ENCODE results near the gene ZNF689. TPM values are rescaled to one million over a fixed set of nuclear protein-coding genes. Genes with fewer than 3 reads are reported as not detected.

Gene ZNF689
- total and polyA plus RNA-seq, 2 of the 13 experiments (the other 11 are each of a cell fraction or from before 2014, with no cell fraction given) = 9.7 to 19.5 TPM

DNA sequence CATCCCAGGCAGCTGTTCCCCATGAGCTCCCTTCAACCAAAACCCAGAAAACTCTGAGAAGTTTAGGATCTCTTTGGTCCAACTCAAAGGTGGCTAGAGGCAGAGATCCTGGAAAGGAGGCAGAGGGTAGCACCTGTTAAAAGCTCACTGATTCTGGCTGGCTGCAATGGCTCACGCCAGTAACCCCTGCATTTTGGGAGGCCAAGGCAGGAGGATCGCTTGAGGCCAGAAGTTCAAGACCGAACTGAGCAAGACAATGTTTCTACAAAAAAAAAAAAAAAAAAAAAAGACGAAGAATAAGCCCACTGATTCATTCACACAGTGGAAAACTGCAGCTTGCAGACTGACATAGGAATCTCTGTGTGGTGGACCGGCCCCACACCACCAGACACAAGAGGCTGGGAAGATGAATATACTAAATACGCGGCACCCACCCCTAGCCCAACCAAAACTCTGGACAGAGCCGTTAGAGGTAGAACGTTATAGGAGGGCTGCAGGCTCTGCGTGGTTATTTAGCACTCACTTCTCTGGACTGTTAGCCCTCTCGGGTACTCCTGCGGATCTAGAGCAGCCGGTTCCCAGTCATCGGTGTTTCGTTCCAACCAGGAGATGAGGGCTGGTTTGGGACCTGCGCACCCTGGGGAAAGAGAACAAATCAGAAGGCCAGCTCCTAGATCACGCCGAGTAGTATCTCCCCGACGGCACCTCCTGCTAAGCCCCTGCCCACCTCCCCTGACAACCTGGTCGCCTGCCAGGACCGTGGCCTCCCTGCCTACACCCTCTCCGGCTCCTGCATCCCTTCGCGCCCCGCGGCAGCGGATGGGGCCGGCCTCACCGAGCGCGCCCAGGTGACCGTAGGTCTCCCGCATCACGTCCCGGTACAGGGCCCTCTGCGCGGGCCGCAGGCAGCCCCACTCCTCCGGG is 925 bp downstream of the ZNF689 start (continued):
- TF ChIP-seq, protein P1, sequence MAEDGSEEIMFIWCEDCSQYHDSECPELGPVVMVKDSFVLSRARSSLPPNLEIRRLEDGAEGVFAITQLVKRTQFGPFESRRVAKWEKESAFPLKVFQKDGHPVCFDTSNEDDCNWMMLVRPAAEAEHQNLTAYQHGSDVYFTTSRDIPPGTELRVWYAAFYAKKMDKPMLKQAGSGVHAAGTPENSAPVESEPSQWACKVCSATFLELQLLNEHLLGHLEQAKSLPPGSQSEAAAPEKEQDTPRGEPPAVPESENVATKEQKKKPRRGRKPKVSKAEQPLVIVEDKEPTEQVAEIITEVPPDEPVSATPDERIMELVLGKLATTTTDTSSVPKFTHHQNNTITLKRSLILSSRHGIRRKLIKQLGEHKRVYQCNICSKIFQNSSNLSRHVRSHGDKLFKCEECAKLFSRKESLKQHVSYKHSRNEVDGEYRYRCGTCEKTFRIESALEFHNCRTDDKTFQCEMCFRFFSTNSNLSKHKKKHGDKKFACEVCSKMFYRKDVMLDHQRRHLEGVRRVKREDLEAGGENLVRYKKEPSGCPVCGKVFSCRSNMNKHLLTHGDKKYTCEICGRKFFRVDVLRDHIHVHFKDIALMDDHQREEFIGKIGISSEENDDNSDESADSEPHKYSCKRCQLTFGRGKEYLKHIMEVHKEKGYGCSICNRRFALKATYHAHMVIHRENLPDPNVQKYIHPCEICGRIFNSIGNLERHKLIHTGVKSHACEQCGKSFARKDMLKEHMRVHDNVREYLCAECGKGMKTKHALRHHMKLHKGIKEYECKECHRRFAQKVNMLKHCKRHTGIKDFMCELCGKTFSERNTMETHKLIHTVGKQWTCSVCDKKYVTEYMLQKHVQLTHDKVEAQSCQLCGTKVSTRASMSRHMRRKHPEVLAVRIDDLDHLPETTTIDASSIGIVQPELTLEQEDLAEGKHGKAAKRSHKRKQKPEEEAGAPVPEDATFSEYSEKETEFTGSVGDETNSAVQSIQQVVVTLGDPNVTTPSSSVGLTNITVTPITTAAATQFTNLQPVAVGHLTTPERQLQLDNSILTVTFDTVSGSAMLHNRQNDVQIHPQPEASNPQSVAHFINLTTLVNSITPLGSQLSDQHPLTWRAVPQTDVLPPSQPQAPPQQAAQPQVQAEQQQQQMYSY (CRISPR knock-in tag; IDR thresholded peaks at IDR 0.05) = no peak
- TF ChIP-seq, protein P2, sequence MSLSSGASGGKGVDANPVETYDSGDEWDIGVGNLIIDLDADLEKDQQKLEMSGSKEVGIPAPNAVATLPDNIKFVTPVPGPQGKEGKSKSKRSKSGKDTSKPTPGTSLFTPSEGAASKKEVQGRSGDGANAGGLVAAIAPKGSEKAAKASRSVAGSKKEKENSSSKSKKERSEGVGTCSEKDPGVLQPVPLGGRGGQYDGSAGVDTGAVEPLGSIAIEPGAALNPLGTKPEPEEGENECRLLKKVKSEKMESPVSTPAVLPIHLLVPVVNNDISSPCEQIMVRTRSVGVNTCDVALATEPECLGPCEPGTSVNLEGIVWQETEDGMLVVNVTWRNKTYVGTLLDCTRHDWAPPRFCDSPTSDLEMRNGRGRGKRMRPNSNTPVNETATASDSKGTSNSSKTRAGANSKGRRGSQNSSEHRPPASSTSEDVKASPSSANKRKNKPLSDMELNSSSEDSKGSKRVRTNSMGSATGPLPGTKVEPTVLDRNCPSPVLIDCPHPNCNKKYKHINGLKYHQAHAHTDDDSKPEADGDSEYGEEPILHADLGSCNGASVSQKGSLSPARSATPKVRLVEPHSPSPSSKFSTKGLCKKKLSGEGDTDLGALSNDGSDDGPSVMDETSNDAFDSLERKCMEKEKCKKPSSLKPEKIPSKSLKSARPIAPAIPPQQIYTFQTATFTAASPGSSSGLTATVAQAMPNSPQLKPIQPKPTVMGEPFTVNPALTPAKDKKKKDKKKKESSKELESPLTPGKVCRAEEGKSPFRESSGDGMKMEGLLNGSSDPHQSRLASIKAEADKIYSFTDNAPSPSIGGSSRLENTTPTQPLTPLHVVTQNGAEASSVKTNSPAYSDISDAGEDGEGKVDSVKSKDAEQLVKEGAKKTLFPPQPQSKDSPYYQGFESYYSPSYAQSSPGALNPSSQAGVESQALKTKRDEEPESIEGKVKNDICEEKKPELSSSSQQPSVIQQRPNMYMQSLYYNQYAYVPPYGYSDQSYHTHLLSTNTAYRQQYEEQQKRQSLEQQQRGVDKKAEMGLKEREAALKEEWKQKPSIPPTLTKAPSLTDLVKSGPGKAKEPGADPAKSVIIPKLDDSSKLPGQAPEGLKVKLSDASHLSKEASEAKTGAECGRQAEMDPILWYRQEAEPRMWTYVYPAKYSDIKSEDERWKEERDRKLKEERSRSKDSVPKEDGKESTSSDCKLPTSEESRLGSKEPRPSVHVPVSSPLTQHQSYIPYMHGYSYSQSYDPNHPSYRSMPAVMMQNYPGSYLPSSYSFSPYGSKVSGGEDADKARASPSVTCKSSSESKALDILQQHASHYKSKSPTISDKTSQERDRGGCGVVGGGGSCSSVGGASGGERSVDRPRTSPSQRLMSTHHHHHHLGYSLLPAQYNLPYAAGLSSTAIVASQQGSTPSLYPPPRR (CRISPR knock-in tag; IDR thresholded peaks at IDR 0.05; ENCODE audit: borderline replicate concordance) = peak; percentile 23; the same call in 1 of the 2 replicates
- TF ChIP-seq, protein P3, sequence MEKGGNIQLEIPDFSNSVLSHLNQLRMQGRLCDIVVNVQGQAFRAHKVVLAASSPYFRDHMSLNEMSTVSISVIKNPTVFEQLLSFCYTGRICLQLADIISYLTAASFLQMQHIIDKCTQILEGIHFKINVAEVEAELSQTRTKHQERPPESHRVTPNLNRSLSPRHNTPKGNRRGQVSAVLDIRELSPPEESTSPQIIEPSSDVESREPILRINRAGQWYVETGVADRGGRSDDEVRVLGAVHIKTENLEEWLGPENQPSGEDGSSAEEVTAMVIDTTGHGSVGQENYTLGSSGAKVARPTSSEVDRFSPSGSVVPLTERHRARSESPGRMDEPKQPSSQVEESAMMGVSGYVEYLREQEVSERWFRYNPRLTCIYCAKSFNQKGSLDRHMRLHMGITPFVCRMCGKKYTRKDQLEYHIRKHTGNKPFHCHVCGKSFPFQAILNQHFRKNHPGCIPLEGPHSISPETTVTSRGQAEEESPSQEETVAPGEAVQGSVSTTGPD (CRISPR knock-in tag; IDR thresholded peaks at IDR 0.05) = peak; percentile 20; the same call in 1 of the 2 replicates
- TF ChIP-seq MTF1 (CRISPR knock-in tag; IDR thresholded peaks at IDR 0.05) = no peak
- peak; percentile 7 for TF ChIP-seq XRCC5 (optimal IDR thresholded peaks at IDR 0.05; ENCODE audit: low read length)
- TF ChIP-seq, protein P4, sequence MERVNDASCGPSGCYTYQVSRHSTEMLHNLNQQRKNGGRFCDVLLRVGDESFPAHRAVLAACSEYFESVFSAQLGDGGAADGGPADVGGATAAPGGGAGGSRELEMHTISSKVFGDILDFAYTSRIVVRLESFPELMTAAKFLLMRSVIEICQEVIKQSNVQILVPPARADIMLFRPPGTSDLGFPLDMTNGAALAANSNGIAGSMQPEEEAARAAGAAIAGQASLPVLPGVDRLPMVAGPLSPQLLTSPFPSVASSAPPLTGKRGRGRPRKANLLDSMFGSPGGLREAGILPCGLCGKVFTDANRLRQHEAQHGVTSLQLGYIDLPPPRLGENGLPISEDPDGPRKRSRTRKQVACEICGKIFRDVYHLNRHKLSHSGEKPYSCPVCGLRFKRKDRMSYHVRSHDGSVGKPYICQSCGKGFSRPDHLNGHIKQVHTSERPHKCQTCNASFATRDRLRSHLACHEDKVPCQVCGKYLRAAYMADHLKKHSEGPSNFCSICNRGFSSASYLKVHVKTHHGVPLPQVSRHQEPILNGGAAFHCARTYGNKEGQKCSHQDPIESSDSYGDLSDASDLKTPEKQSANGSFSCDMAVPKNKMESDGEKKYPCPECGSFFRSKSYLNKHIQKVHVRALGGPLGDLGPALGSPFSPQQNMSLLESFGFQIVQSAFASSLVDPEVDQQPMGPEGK (CRISPR knock-in tag; IDR thresholded peaks at IDR 0.05) = peak; percentile 9; the same call in 1 of the 2 replicates
- 0 out of 2 replicates have a peak, but pooled peaks have one; percentile 4 for TF ChIP-seq TBX2 (CRISPR knock-in tag; IDR thresholded peaks at IDR 0.05; ENCODE audit: borderline replicate concordance)
- no peak for TF ChIP-seq FOXK2 (IDR thresholded peaks at IDR 0.05)
- no peak for TF ChIP-seq ZNF7 (CRISPR knock-in tag; IDR thresholded peaks at IDR 0.05)
- TF ChIP-seq SOX6 (IDR thresholded peaks at IDR 0.05) = no peak
- no peak for TF ChIP-seq SOX6 (CRISPR knock-in tag; IDR thresholded peaks at IDR 0.05)
- no peak; the same call in 1 of the 2 replicates for TF ChIP-seq NFATC3 (CRISPR knock-in tag; IDR thresholded peaks at IDR 0.05)
- no peak for TF ChIP-seq ZBTB42 (CRISPR knock-in tag; IDR thresholded peaks at IDR 0.05)
- TF ChIP-seq ZNF468 (CRISPR knock-in tag; IDR thresholded peaks at IDR 0.05) = 0 out of 2 replicates have a peak, but pooled peaks have one; percentile 47
- peak; percentile 11; the same call in 1 of the 2 replicates for TF ChIP-seq ZBTB1 (CRISPR knock-in tag; IDR thresholded peaks at IDR 0.05; ENCODE audit: borderline replicate concordance)
- TF ChIP-seq ZNF749 (CRISPR knock-in tag; IDR thresholded peaks at IDR 0.05; ENCODE audit: borderline replicate concordance) = 0 out of 2 replicates have a peak, but pooled peaks have one; percentile 6
- peak; percentile 10; the same call in 1 of the 2 replicates for TF ChIP-seq MED13 (CRISPR knock-in tag; IDR thresholded peaks at IDR 0.05)

All from HepG2 (cell line).